Spleen (tissue), 11 donors: ENCODE results near the gene IL12A. TPM values are rescaled to one million over a fixed set of nuclear protein-coding genes. Genes with fewer than 3 reads are reported as not detected.

ENCODE experiments used
- DNase-seq: peaks from one replicate; pipeline ENCODE4 v3.0.0-alpha.2; 2020
- H3K27ac ChIP-seq, 8 donors: fragments of 200-600 bp; sonication (generic) in 7 of 8; 1 replicate in 4 of 8; 2 replicates in 4 of 8; pipeline versions ENCODE4 v1.5.0 to v1.8.0; 2016 to 2021; ENCODE audit warnings: inconsistent platforms in 4 of 8, mild to moderate bottlenecking in 4 of 8, moderate library complexity in 1 of 8
- H3K27me3 ChIP-seq, 7 donors: fragments of 200-600 bp; sonication (generic) in 6 of 7; replicated peaks in 1 of 7; 1 replicate in 4 of 7; 2 replicates in 3 of 7; pipeline versions ENCODE4 v1.5.0 to v1.8.0; 2016 to 2021; ENCODE audit warnings: inconsistent platforms in 3 of 7, mild to moderate bottlenecking in 1 of 7
- H3K36me3 ChIP-seq, 6 donors: fragments of 200-600 bp; sonication (generic) in 5 of 6; 1 replicate in 4 of 6; 2 replicates in 2 of 6; pipeline versions ENCODE4 v1.5.0 to v1.8.0; 2016 to 2021; ENCODE audit warnings: inconsistent platforms in 2 of 6
- H3K4me1 ChIP-seq, 6 donors: fragments of 200-600 bp; sonication (generic) in 5 of 6; 1 replicate in 3 of 6; 2 replicates in 3 of 6; pipeline versions ENCODE4 v1.5.0 to v1.8.0; 2016 to 2021; ENCODE audit warnings: inconsistent platforms in 3 of 6
- H3K4me3 ChIP-seq, 8 donors: fragments of 200-600 bp; sonication (generic) in 7 of 8; 1 replicate in 4 of 8; 2 replicates in 4 of 8; pipeline versions ENCODE4 v1.5.0 to v1.8.0; 2016 to 2021; ENCODE audit warnings: inconsistent platforms in 4 of 8, mild to moderate bottlenecking in 4 of 8, moderate library complexity in 2 of 8
- H3K9me3 ChIP-seq, 8 donors: fragments of 200-600 bp; sonication (generic) in 7 of 8; 1 replicate in 4 of 8; 2 replicates in 4 of 8; pipeline versions ENCODE4 v1.5.0 to v1.8.0; 2016 to 2021; ENCODE audit warnings: inconsistent platforms in 4 of 8
- POLR2A ChIP-seq, 3 donors: fragments of 450-650 bp; IDR thresholded peaks; one replicate each; pipeline ENCODE4 v1.5.1; 2017; ENCODE audit warnings: antibody characterized with exemption in 3 of 3, mild to moderate bottlenecking in 1 of 3
- POLR2AphosphoS5 ChIP-seq, 3 donors: sonication (generic); formaldehyde crosslinking; IDR thresholded peaks; one replicate each; pipeline ENCODE4 v1.5.1; 2017; ENCODE audit warnings: antibody characterized with exemption in 3 of 3
- WGBS, 5 donors: extraction: QIAGEN DNeasy Blood & Tissue Kit in 3 of 5; methylation state at CpG; one replicate each; pipeline versions ENCODE4 v1.1.5 to v1.1.7; 2013 to 2018; 5-methylcytosine and 5-hydroxymethylcytosine counted together
- intact Hi-C: fragments of 100-400 bp; cut with DNase I; formaldehyde crosslinking; loops from one replicate; pipeline ENCODE4 v1.15.0; 2023; ENCODE audit warnings: low total_unique reads
- polyA plus RNA-seq, 3 donors: library from polyadenylated mRNA; stranded (reverse); fragments of 200-250 nt; gene quantifications; one replicate each; pipeline ENCODE4 v1.2.1, GENCODE V29; 2013
- total RNA-seq, 7 donors: library from RNA; depleted of rRNA in 3 of 7; stranded (reverse); fragments of >200 nt in 3 of 7; fragmentation: NEBNext Ultra II Directional in 4 of 7; extraction: Animal tissue kit (Norgen Biotek cat#: 25700) in 4 of 7; gene quantifications; one replicate each; pipeline versions ENCODE4 v1.1.0 to v1.2.1, GENCODE V29; 2016 to 2021
- TF ChIP-seq, protein P1 (sequence below), 11 experiments: fragments of 200-600 bp in 7 of 11; fragments of 450-650 bp in 4 of 11; sonication (generic) in 4 of 11; IDR thresholded peaks in 8 of 11; conservative IDR thresholded peaks in 3 of 11; 1 replicate in 7 of 11; 2 replicates in 4 of 11; pipeline versions ENCODE4 v1.4.0 to v1.8.0; 2016 to 2021; ENCODE audit warnings: antibody characterized with exemption in 11 of 11, inconsistent platforms in 4 of 11, mild to moderate bottlenecking in 1 of 11
- donor health status: healthy with polysubstance abuse.
- donor health status: DM: no; HTN: no; CAD: no; lungs with moderate emphysema.
- donor health status: DM: no; HTN: no; CAD: no.
- donor health status: Bipolar disorder and iron deficiency.
- donor health status: healthy.
- donor health status: DM: no; HTN: no; CAD: no.
- donor health status: DM: yes; HTN: yes; CAD: no.

IL12A gene
- total and polyA plus RNA-seq, 10 donors: 1.2 to 9.1 (median 2.8) TPM

DNA sequence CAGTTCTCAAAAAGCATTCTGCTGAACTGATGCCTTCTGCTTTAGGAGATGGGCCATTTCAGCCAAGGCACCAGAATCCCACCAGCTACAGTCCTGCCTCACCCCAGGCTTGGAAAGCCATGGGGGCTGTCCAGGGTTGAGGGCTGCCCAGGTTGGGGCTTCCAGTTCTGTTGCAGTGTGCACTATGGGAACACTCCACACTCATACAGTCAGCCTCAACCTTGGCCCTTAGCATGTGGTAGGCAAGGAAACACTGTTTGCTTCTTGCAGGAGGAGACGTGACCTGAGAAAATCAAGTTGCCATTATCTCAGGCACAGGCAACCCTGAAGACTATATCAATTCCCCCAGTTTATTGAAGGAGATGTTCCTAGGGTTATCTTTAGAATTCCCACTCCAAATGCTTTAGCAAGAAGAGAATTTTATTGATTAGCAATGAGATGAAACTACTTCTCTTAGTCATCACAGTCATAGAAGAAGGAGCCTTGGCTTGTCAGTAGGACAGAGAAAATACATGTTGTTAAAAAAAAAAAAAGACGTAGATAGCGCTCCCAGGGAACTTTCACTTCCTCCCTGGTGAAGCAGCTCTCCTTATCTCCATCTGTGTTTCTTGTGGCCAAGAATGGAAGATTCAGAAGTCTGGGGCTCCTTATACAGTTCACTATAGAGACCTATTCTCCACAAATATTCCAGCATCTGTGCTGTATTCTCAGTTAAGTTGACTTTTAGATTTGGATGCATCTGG is 38.3 kb upstream of the IL12A start:
- Histone ChIP-seq H3K27me3 (peaks cover 0 to 10% (median 0%) of the 10 kb centered on the region in 7 donors), H3K4me1 (peaks cover 0 to 21% (median 0%) of the 10 kb centered on the region in 6 donors), H3K4me3 (no peak overlapping the region), H3K27ac (no peak overlapping the region), H3K9me3 (no peaks in the 10 kb centered on the region), H3K36me3 (no peaks in the 10 kb centered on the region)
- WGBS, 5 donors: 35 to 52% (median 41%) methylated on average over 3 of the region's 3 CpGs
- intact Hi-C loops: no loop called here
- TF ChIP-seq, protein P1, sequence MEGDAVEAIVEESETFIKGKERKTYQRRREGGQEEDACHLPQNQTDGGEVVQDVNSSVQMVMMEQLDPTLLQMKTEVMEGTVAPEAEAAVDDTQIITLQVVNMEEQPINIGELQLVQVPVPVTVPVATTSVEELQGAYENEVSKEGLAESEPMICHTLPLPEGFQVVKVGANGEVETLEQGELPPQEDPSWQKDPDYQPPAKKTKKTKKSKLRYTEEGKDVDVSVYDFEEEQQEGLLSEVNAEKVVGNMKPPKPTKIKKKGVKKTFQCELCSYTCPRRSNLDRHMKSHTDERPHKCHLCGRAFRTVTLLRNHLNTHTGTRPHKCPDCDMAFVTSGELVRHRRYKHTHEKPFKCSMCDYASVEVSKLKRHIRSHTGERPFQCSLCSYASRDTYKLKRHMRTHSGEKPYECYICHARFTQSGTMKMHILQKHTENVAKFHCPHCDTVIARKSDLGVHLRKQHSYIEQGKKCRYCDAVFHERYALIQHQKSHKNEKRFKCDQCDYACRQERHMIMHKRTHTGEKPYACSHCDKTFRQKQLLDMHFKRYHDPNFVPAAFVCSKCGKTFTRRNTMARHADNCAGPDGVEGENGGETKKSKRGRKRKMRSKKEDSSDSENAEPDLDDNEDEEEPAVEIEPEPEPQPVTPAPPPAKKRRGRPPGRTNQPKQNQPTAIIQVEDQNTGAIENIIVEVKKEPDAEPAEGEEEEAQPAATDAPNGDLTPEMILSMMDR (IDR thresholded peaks at IDR 0.05 in 8 of 11, conservative IDR thresholded peaks at IDR 0.05 in 3 of 11): no peak
- TF ChIP-seq POLR2AphosphoS5 (IDR thresholded peaks at IDR 0.05) (no peak), POLR2A (IDR thresholded peaks at IDR 0.05) (no peak)
- DNase-seq: no peak

DNA sequence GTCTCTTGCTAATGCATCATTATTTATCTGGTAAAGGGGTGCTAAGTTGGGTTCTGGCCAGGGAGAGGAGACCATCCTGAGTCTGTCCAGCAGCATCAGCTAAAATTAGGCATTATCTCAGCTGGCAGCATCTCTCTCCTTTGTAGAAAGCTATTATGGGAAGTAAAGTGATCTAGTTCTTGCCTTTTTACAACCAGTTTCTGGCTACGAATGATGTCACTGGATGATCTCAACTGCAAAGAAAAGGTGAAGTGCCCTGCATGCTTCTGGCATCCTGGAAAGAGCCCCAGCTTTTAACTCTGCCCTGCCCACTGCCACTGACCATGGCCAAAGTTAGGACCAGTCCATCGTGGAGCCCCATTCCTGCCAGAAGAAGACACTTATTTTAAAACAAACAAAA is 37.1 kb upstream of the IL12A start:
- DNase-seq: no peak
- 62 to 86% (median 74%) methylated on average over 2 of the region's 2 CpGs for WGBS, 5 donors
- TF ChIP-seq POLR2AphosphoS5 (IDR thresholded peaks at IDR 0.05): no peak
- TF ChIP-seq POLR2A (IDR thresholded peaks at IDR 0.05): no peak
- TF ChIP-seq, protein P1 (IDR thresholded peaks at IDR 0.05 in 8 of 11, conservative IDR thresholded peaks at IDR 0.05 in 3 of 11): no peak
- Histone ChIP-seq H3K4me3 (no peak overlapping the region), H3K9me3 (no peaks in the 10 kb centered on the region), H3K4me1 (peaks cover 0 to 21% (median 0%) of the 10 kb centered on the region in 6 donors), H3K27ac (no peak overlapping the region), H3K27me3 (peaks cover 0 to 10% (median 0%) of the 10 kb centered on the region in 7 donors), H3K36me3 (no peaks in the 10 kb centered on the region)
- intact Hi-C loops: no loop called here

DNA sequence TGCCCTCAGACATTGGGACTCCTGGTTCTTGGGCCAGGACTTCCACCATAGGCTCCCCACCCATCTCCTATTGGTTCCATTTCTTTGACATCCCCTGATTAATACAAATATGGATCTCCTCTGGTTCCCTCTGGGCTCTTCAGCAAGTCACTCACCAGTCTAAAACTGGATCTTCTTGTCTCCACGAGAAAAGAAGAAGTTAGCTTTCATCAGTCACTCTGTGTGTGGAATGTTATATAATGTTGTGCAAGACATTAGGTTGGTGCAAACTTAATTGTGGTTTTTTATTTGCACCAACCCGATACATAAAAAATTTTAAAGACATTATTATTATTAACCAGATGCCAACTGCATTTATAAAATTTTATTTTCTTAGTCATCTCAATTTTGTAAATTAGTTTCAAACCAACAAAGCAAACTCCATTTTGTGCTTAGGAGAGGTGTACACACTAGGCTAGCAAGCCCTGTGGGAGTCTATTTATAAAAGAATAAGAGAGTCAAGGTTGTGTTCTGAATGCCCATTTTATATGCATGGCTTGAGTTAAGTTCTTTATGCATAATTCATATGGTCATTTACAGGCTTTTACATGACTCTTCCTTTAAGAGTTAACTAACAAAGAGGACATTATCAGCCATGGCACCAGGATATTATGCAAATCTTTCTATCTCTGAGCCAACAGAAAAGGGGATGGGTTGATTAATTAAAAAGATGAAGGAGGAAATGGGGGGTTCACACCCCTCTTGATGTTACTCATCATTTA is 35.1 kb upstream of the IL12A start:
- Histone ChIP-seq H3K36me3 (no peaks in the 10 kb centered on the region), H3K9me3 (no peaks in the 10 kb centered on the region), H3K4me1 (peaks cover 0 to 16% (median 0%) of the 10 kb centered on the region in 6 donors), H3K4me3 (no peak overlapping the region), H3K27ac (no peak overlapping the region), H3K27me3 (peaks cover 0 to 10% (median 0%) of the 10 kb centered on the region in 7 donors)
- WGBS, 5 donors: 34 to 63% (median 53%) methylated on average over 2 of the region's 2 CpGs
- intact Hi-C loops: no loop called here
- DNase-seq: no peak
- TF ChIP-seq, protein P1 (IDR thresholded peaks at IDR 0.05 in 8 of 11, conservative IDR thresholded peaks at IDR 0.05 in 3 of 11): no peak
- TF ChIP-seq POLR2AphosphoS5 (IDR thresholded peaks at IDR 0.05) (no peak), POLR2A (IDR thresholded peaks at IDR 0.05) (no peak)
